M059J (cell line): ENCODE results near the gene WDR91. TPM values are rescaled to one million over a fixed set of nuclear protein-coding genes. Genes with fewer than 3 reads are reported as not detected.
"Not testable (repeated sequence)": the region's sequence is repeated elsewhere in the genome, so short reads cannot be mapped to it uniquely, and the experiment has no call there.

Experiments used
- DNase-seq: peaks from one replicate; pipeline ENCODE4 v3.0.0-alpha.2; 2012; ENCODE audit warnings: low read depth
- total RNA-seq: library from RNA; depleted of rRNA; stranded (reverse); fragments of >200 nt; shearing (Covaris generic); gene quantifications from 2 replicates; pipeline ENCODE4 v1.2.3, GENCODE V29; 2014; rRNA removed

The WDR91 gene
- total RNA-seq: 3.0 and 4.8 TPM in 2 replicates

DNA sequence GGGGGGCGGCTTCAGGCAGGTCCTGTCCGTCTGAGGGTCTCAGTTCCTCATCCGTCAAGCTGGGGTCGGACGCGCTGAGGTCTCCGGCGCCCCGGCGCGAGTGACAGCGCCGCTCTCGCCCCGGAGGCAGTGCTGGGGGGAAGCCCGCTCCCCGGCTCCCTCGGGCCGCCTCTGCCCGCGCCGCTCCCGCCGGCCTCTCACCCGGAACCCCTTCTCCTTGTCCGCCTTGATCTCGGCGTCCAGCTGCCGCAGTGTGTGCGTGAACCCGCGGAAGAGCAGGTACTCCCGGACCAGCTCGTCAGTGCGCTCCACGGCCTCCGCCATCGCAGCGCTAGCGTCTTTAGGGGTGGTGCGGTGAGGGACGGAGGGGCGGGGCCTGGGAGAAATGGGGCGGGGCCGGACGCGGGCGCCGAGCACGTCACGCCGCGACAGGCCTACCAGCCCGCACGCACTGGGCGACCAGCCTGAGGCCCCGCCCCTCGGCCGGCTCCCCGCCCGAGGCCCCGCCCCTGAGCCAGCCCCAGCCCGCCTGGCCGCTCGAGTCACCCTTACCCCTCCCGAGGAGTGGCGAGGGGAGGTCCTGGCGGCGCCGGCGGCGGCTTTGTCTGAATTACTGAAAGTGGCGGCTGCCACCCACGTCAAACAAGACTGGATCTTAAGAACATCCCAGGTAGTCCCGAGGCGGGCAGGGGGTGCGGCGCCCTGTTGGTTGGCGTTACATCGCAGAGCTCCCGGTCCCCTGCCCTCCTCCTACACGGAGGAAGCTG is at the start of gene WDR91:
WDR91 (minus strand) TSS at position 348 of the 767 bp plus-strand sequence; CDS start at position 324, 24 bp downstream.
- DNase-seq: peak; percentile 91

DNA sequence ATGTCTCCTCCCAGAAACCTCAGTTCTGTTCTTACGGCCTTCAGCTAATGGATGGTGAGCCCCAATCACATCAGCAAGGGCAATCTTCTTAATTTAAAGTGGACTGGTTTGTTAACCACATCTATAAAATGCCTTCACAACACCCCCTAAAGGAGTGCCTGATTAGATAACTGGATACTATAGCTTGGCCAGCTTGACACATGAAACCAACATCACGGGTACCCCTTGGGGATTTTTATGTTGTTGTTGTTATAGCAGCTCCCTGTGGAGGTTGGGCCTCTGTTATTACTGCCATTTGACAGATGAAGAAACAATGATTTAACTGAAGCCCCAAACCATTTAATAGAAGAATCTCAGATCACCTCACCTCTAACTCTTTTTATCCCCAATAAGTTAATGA is 49.1 kb upstream of the WDR91 start:
- no peak for DNase-seq

DNA sequence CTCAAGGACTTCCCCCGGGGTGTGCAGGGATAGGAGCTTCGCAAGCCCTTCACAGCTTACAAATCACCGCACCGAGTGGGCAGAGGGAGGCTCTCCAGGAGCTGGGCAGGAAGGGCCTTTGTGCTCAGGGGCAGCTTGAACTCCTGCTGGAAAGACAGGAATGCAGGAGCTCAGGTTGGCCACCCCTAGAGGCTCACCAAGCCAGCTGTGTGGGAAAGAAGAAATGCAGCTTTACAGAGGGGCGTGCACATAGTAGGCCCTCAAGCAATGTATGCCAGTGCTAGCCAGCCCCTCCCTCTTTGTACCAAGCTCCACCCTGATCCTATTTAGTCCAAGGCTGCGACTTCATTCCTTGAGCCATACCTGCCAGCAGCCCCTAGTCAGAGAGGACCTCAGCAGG is 48.4 kb upstream of the WDR91 start:
- DNase-seq: no peak

DNA sequence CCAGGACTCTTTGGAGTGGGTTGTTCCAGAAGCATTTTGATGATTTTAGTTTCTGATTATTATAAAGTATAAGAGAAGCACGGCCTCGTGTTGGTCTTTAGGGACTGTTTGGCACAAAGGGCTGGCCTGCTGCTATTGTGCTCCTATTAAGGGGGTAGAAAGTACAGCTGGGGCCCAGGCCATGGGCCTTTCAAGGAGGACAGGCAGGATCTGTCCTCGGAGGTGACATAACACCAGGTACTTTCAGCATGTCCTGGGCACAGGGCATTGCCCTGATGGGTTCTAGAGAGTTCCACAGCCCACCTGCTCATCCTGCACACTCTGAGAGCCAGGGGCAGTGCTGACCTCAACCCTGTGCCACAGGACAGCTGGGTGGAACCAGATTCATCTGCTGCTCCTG is 47.3 kb upstream of the WDR91 start:
- DNase-seq: no peak

DNA sequence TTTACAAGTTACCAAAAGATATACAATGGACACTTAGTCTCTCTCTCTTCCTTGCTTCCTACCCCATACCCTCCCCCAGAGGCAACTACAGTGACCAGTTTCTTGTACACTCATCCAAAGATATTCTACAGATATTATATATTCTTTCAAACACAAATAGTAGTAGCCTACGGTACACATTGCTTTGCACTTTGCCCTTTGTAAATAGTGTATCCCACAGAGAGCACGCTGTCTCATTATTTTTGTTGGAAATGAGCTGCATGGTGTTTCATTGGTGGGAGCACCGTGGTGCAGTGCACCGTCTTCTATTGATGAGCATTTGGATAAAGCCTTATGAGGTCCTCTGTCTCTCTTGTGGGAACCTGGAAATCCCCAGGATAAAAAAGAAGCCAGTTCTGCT is 46.5 kb upstream of the WDR91 start:
- no peak for DNase-seq

DNA sequence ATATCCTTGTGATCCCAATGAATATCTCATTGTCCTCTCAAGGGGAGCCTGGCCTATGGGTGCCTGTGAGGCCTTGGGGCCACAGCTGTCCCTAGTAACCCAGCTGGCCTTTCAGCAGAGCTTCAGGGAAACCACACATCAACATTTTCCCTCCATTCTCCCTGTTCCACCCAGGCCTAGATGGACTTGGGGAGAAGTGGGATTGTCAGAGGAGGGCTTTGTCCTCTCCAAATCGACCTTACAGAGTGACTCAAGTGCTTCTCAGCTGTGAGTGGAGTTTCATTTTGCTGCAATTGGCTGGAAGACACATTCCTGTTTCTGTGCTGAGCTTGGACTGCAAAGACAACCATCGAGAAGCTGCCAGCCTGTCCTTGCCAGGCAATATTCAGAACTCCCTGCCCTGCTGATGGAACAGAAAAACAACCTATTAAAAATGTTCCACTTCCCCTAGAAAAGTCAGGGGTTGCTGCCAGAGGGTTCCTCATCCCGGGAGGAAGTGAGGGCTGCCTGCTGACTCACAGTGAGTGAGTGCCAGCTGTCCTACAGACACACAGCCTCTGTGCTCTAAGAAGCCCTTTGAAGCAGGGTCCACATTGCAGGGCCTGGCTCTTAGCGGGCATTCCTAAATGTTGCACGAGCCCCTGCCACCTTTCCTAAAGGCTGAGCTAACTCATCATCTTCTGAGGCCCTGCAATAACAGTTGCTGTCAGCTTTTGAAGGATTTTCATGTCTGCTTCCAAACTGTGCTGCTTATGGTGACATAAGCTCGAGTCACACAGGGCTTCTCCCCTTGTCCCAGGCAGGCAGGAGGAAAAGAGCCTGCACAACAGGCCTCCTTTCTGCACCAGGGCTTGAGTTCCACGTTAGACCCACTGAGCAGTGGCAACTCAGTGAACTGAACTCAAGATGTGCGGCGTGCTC is 42.8 kb upstream of the WDR91 start:
- peak; percentile 81 for DNase-seq

DNA sequence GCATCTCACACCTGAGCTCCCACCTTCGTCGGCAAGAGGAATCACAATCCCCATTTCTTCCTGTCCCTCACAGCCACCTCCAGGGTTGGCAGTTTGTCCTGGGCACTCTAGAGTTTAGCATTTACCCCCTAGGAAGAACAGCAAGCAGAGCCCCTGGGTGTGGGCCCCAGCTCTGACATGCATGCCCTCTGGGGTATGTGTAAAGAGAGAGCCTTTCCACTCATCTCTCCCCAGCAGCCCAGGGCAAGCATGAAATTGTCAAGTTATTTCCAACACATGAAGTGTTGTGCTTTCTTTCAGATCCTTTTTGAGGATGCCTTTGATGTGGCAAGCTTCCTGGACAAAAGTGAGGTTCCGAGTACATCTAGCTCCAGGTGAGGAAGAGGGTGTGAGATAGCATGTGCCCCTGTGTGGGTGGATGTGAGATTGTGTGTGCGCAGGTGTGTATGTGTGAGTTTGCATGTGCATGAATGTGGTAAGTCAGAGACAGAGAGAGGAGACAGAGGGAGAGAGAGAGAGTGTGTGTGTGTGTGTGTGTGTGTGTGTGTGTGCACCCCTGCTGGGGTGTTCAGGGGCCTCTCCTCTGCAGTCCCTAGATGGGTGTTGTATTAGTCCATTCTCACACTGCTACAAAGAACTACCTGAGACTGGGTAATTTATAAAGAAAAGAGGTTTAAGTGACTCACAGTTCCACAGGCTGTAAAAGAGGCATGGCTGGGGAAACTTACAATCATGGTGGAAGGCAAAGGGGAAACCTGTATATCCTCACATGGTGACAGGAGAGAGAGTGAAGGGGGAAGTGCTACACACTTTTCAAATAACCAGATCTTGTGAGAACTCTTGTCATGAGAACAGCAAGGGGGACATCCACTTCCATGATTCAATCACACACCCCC is 40.4 kb upstream of the WDR91 start:
- no peak for DNase-seq

DNA sequence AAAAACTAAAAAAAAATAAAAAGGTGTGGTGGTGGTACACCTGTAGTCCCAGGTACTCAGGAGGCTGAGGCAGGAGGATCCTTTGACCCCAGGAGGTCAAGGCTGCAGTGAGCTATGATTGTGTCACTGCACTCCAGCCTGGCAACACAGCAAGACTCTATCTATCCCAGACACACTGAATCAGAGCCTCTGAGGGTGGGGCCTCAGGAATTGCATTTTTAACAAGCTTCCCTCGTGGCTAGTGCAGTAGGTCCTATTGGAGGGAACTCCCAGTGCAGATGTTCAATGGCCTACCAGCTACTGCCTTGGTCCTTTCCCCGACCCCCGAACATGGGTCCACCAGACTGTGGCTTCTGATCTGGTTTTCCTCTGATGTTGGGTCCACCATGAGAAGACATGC is 37.2 kb upstream of the WDR91 start:
- DNase-seq: no peak

DNA sequence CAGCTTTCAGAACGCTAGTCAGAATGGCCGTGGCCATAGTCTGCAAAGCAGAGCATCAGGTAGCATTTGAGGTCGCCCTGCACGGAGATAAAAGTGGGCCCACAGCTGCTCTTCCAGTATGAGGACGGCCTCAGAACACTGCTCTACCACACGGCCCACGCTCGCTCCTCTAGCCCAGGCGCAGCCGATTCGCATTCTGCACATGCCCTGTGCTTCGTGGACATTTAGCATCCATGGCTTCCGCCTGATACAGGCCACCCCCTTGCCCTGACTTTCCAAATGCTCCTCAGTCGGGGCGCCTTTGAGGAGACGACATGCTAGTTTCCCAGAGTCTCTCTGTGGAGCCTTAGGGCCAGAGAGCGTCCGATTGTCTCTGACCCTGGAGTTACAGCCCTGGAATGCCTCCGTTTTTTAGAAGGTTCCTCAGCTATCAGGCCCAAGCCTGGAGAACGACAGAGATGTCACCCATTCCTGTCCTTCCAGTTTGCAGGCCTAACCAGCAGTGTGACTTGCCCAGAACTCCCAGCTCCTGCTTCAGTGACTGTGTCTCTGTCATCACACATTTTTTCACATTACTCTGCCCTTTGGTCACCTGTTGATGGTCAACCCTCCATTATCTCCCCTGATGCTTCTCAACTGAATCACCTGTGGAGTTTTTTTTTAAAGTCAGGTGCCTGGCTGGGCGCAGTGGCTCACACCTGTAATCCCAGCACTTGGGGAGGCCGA is 36.6 kb upstream of the WDR91 start:
- no peak for DNase-seq

DNA sequence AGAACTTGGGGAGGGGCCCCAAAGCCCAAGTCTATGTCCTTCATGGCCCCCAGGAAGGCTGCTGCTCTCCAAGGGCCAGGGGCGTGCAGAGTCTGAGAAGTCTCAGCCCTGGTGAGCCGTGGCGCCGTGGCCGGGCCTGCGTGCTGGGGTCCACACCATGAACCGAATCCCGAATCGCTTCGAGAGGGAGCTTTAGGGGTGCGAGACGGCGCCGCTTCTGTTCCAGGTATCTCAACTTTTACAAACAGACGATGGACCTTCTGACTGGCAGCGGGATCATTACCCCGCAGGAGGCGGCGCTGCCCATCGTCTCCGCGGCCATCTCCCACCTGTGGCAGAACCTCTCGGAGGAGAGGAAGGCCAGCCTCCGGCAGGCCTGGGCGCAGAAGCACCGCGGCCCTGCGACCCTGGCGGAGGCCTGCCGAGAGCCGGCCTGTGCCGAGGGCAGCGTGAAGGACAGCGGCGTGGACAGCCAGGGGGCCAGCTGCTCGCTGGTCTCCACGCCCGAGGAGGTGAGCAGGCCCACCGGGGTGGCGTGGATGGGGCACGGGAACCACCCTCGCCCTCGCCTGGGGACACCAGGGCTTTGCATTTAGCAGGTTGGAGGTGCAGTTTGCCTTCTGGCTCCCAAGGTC is 35.0 kb upstream of the WDR91 start:
- no peak for DNase-seq

DNA sequence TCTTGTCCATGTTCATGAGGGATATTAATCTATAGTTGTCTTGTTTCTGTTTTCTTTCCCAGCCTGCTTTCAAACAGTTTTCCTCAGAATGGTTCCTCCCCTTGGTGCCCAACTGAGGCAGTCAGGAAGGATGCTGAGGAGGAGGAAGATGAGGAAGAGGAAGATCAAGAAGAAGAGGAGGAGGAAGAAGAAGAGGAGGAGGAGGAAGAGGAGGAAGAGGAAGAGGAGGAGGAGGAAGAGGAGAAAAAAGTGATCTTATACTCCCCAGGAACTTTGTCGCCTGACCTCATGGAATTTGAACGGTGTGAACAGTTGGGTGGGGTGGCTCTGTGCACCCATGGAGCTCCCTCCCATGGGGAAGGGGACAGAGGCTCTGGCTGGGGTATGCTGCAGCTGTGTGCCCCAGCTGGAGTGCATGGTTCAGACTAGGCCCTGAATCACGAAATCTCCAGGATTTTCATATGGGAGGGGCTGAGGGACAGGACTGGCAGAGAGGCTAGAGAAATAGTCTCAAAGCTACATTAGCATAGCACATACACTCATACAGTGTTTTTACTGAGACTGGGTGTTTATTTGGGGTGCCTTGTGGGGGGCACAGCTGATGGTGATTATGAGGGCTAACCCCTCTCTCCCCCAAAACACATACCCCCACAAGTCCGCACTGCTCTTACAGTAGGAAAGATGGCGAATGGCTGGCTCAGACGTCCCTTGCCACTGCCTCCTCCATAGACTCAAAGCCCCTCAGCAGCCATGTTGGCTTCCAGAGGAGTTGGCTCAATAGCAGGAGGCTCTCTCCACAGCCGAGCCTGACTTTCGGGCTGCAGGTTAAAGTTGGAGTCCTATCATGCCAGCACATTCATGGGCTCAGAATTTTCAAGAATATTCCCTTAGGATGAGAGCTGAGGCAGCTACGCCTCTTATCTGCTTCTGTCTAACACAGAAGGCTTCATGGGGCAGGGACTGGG is 34.2 kb upstream of the WDR91 start:
- DNase-seq: no peak

DNA sequence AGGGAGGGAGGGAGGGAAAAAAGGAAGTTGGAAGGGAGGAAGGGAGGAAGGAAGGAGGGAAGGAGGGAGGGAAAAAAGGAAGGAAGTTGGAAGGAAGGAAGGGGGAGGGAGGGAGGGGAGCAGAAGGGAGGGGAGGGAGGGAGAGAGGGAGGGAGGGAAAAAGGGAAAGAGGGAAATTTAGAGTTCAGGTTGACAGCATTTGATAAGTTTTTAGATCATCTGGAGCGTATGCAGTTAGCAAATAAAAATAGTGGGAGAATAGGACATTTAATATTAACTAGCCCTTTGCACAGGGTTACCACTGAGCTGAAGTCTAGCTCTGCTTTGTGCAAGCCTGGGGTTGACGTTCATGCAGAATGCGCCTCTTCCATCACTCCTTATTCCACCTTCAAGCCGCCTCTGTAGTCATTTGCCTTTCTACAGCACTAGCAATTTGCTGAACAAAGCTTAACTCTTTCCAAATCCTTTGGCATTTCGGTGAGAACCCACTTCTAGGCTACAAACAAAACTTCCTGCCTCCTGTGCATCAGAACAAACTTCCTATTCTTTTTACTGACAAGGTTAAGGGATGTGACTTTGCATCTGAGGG is 30.9 kb upstream of the WDR91 start:
- no peak for DNase-seq

DNA sequence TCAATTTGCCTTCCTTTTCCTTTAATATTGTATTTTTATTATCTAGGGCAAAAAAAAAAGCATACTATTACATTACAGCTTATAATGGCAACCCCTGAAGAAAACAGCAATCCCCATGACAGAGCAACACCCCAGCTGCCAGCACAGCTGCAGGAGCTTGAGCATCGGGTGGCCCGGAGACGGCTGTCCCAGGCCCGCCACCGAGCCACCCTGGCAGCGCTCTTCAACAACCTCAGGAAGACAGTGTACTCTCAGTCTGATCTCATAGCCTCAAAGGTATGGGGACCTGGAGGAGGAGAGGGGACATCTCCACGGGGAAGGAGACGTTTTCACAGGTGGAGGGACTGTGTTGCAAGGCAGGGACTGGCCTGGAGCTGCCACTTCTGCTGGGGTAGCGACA is 29.1 kb upstream of the WDR91 start:
- DNase-seq: no peak

DNA sequence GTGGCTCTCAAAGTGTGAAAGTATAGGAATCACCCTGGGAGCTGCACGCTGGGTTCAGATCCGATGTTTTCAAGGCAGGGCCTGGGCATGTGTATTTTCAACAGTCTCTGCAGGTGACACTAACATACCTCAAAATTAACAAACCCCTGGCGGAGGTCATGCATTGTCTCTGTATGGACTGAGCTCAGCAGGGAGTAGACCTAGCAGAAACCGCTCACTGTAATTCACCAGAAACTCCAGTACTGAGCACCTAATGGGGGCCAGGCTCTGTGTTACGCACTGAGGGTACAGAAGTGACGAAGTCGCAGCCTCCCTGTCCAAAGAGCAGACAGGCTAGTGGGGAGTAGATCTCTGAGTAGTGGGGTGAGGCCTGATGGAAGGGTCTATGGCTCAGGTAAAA is 27.9 kb upstream of the WDR91 start:
- DNase-seq: no peak

DNA sequence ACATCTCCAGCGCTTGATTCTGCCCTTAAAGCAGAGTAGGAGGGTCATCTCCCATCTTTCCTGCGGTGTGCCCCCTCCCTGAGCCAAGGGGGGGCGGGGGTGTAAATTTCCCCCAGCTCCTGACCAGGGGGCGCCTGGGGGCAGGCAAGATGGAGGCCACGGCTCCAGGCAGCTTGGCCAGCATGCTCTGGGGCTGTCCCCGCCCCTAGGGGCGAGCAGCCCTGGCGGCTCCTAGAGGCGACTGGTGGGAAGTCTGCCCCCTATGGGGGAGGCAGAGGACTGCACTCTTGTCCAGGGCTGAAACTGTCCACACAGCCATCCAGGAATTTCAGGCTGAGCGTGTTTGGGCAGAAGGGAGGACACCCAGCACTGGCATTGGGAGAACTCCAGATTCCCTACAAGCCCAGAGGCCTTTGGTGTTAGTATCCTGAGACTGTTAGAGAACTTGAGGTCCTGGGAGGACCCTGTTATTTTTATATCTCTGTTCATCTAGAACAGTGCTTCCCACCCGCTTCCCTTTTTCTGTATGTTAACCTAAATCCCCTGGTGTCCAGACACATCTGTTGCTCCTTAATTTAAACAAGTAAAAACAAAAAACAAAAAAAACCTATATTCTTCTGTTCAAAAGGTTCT is 26.9 kb upstream of the WDR91 start:
- no peak for DNase-seq

DNA sequence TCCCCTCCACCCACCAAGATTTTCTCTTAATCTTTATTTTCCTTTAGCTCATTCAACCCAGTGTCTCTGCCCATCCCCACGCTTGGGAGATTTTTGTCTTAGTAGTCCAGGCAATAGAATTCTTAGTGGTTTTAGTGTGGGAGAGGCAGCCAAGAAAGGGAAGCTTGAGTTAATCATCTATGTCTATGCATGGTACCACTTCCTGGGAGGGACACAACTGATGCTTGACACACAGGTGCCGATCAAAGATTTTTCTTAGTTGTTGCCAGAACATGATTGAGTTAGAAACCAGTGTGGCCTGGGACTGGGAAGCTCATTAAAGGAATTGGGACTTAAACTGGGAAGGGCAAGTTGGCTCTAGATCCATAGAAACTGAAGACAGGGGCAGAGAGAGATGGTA is 25.4 kb upstream of the WDR91 start:
- no peak for DNase-seq

DNA sequence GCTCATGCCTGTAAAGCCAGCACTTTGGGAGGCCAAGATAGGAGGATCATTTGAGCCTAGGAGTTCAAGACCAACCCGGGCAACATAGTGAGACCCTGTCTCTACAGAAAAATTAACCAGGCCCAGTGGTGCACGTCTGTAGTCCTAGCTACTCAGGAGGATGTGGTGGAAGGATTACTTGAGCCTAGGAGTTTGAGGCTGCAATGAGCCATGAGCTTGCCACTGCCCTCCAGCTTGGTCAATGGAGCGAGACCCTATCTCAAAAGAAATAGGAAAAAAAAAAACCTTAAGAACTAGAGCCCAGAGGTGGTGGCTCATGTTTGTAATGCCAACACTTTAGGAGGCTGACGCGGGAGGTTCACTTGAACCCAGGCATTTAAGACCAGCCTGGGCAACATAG is 24.5 kb upstream of the WDR91 start:
- no peak for DNase-seq

DNA sequence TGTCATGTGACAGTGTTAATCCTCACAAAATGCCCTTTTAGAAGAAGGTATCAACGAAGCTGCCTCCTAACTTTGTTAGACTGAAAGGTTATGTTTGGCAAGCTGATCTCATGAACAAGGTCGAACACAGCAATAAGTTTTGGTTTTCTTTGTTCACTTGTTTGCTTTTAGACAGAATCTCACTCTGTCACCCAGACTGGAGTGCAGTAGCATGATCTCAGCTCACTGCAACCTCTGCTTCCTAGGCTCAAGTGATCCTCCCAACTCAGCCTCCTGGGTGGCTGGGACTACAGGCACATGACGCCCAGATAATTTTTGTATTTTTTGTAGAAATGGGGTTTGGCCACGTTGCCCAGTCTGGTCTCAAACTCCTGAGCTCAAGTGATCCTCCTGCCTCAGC is 23.4 kb upstream of the WDR91 start:
- DNase-seq: no peak

DNA sequence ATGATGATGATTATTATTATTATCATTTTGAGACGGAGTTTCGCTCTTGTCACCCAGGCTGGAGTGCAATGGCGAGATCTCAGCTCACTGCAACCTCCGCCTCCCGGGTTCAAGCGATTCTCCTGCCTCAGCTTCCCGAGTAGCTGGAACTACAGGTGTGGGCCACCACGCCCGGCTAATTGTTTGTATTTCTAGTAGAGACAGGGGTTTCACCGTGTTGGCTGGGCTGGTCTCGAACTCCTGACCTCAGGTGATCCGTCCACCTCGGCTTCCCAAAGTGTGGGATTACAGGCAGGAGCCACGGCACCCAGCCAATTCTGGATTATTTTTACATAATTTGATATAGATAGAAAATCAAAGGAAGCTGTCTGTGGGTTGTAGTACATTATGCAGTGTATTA is 22.8 kb upstream of the WDR91 start:
- DNase-seq: not testable (repeated sequence)
